Muscle layer of duodenum (tissue), 2 donors: ENCODE measurements around the gene CD177.

Experiments
- H3K27ac ChIP-seq: one replicate; pipeline ENCODE4 v1.7.0; 2013; ENCODE audit warnings: mild to moderate bottlenecking, low read length
- H3K27me3 ChIP-seq: one replicate; pipeline ENCODE4 v1.7.0; 2013; ENCODE audit warnings: low read depth, mild to moderate bottlenecking, control low read depth, low read length
- H3K36me3 ChIP-seq, 2 donors: one replicate each; pipeline ENCODE4 v1.7.0; 2013; ENCODE audit warnings: low read length in 2 of 2, control low read depth in 1 of 2, mild to moderate bottlenecking in 1 of 2; ENCODE audit not compliant: insufficient read depth in 2 of 2, control insufficient read depth in 1 of 2
- H3K4me1 ChIP-seq, 2 donors: one replicate each; pipeline ENCODE4 v1.7.0; 2013; ENCODE audit warnings: low read length in 2 of 2, mild to moderate bottlenecking in 2 of 2, control low read depth in 1 of 2, moderate library complexity in 1 of 2; ENCODE audit not compliant: insufficient read depth in 2 of 2, control insufficient read depth in 1 of 2
- H3K4me3 ChIP-seq, 2 donors: one replicate each; pipeline ENCODE4 v1.7.0; 2013; ENCODE audit warnings: low read length in 2 of 2, low read depth in 1 of 2, mild to moderate bottlenecking in 1 of 2
- H3K9me3 ChIP-seq, 2 donors: one replicate each; pipeline ENCODE4 v1.7.0; 2013; ENCODE audit warnings: low read length in 2 of 2, control low read depth in 1 of 2, mild to moderate bottlenecking in 1 of 2; ENCODE audit not compliant: control insufficient read depth in 1 of 2
- donor health status: healthy.

The CD177 gene, protein sequence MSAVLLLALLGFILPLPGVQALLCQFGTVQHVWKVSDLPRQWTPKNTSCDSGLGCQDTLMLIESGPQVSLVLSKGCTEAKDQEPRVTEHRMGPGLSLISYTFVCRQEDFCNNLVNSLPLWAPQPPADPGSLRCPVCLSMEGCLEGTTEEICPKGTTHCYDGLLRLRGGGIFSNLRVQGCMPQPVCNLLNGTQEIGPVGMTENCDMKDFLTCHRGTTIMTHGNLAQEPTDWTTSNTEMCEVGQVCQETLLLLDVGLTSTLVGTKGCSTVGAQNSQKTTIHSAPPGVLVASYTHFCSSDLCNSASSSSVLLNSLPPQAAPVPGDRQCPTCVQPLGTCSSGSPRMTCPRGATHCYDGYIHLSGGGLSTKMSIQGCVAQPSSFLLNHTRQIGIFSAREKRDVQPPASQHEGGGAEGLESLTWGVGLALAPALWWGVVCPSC

DNA sequence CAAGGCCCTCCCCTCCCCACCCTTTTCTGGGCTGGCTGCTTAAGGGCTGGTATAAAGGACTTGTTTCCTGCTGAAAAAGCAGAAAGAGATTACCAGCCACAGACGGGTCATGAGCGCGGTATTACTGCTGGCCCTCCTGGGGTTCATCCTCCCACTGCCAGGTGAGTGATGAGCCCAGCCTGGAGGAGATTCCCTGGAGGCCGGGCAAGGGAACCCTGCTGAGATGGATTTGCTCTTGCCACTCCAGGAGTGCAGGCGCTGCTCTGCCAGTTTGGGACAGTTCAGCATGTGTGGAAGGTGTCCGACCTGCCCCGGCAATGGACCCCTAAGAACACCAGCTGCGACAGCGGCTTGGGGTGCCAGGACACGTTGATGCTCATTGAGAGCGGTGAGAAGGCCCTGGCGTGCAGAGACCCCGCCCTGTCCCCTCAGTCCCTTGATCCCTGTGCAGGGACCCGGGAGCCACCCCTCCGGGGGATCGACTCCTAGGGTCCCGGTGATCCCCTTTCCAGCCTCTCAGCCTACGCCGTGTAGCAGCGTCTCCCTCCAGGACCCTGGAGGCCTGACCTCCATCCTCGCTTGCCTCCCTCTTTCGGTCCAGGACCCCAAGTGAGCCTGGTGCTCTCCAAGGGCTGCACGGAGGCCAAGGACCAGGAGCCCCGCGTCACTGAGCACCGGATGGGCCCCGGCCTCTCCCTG, at the start of gene CD177:
Gene CD177, plus strand, starts transcription at position 81 of the 699 bp plus-strand sequence. Its CDS starts 29 bp downstream, at position 110.
- Histone ChIP-seq H3K27ac (no peak within 1 kb of the TSS), H3K4me1 (no peaks in the 10 kb centered on the region), H3K9me3 (no peaks in the 10 kb centered on the region), H3K27me3 (no peaks in the 10 kb centered on the region), H3K36me3 (no peaks in the 10 kb centered on the region), H3K4me3 (no peak within 1 kb of the TSS)

DNA sequence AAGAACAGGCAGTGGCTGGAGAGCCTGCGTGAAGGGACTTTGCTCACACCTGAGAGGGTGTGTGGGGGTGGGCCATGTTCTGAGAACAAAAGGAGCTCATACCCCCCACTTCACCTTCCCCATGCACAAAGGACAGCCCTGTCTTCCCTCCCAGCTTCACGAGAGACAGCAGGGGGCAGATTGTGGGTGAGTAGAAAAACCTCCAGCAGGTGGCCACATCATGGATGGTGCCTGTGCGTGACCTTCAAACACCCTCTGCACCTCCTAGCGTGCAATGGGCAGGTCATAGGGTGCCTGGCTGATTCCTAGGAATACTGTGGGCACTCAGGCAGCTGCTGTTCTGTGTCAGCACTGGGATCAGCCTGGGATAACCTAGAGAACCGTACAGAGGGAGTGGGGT, 47.8 kb upstream of the CD177 start:
- no peak overlapping the region for H3K4me3 ChIP-seq
- H3K4me1 ChIP-seq = no peaks in the 10 kb centered on the region
- no peaks in the 10 kb centered on the region for H3K27me3 ChIP-seq
- no peaks in the 10 kb centered on the region for H3K36me3 ChIP-seq
- H3K9me3 ChIP-seq = peaks cover 0 to 5% of the 10 kb centered on the region in 2 donors
- H3K27ac ChIP-seq = no peak overlapping the region

DNA sequence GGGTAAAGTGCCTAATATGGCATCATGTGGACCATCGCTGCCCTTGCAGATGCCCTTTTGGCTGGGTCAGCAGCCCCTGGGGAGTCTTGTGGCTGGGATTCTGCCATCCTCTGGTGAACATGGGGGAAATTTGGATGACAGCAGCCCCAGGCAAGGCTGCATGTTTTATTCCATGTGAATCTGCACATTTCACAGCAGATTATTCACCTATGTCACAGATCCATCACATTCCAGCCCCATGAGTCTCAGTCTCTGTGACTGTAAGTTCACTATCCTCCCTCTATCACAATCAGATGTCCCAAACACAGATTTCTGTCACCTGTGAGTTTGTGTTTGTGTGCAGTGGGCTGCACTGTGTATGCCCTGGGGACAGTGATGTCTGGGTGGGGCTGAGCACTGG, 47.4 kb upstream of the CD177 start:
- Histone ChIP-seq H3K9me3 (peaks cover 0 to 5% of the 10 kb centered on the region in 2 donors), H3K27me3 (no peaks in the 10 kb centered on the region), H3K36me3 (no peaks in the 10 kb centered on the region), H3K4me1 (no peaks in the 10 kb centered on the region), H3K4me3 (no peak overlapping the region), H3K27ac (no peak overlapping the region)

DNA sequence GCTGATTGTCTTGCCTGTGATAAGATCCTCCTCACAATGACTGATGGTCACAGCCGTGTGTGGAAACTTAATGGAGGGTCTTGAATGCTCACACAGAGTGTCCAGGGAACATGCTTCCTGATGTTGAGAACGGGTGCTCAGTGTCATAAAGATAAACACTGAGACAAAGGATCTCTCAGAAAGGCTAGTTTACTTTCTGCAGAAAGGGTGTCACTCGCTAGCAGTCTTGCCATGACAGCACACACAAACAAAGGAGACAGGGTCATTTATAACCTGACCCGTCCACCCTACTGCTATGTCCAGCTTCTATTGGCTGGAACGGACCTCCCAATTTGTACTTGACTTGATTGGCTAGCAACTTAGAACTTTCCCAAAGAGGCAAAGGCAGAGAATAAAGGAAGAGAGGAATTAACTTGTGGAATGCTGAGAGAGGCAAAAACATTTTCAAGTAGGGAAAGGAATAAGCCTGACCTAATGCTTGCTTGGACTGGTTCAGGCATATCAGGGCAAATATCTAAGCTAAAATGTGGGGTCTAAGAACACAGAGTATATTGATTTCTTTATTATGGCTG, 45.2 kb upstream of the CD177 start:
- H3K9me3 ChIP-seq = peaks cover 0 to 5% of the 10 kb centered on the region in 2 donors
- H3K36me3 ChIP-seq = no peaks in the 10 kb centered on the region
- no peaks in the 10 kb centered on the region for H3K4me1 ChIP-seq
- H3K27me3 ChIP-seq = no peaks in the 10 kb centered on the region
- no peak overlapping the region for H3K4me3 ChIP-seq
- H3K27ac ChIP-seq = no peak overlapping the region

DNA sequence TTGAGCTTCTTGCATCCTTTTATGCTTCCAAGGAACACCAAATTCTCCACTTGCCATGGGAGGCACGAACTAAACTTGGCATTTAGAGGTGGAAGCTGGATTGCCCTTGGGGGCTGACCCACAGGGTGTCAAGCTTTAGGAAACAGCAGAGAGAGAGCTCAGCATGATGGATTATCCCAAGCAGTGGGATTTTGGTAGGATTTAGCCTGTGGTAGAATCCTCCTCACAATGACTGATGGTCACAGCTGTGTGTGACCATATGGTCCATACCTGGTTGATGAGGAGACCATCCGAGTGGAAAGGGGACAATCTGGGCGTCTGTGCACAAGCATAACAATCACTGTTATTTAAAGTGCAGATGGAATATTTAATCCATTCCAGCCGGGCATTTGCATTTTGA, 44.0 kb upstream of the CD177 start:
- no peaks in the 10 kb centered on the region for H3K4me1 ChIP-seq
- no peak overlapping the region for H3K27ac ChIP-seq
- H3K9me3 ChIP-seq = peaks cover 0 to 10% of the 10 kb centered on the region in 2 donors
- no peaks in the 10 kb centered on the region for H3K27me3 ChIP-seq
- no peak overlapping the region for H3K4me3 ChIP-seq
- no peaks in the 10 kb centered on the region for H3K36me3 ChIP-seq

DNA sequence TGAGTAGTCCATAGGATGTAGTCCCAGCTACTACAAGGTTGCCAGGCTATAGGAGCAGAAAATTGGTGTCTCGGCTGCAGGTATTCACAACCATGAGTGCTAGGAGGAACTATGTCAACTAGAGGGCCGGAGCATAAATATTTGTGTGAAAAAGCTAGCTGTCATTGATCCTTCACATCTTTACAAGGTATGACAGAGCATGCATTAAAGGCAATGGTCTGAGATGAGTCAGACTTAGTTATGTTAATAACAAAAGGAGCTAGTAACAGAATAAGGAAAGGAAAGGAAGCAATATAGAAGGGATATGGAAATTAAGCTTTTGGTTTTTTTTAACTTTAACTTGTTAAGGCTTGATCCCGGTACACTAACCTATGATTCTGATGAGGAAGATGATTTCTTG, 43.3 kb upstream of the CD177 start:
- peaks cover 0 to 10% of the 10 kb centered on the region in 2 donors for H3K9me3 ChIP-seq
- no peak overlapping the region for H3K27ac ChIP-seq
- no peak overlapping the region for H3K4me3 ChIP-seq
- no peaks in the 10 kb centered on the region for H3K36me3 ChIP-seq
- no peaks in the 10 kb centered on the region for H3K27me3 ChIP-seq
- H3K4me1 ChIP-seq = no peaks in the 10 kb centered on the region

DNA sequence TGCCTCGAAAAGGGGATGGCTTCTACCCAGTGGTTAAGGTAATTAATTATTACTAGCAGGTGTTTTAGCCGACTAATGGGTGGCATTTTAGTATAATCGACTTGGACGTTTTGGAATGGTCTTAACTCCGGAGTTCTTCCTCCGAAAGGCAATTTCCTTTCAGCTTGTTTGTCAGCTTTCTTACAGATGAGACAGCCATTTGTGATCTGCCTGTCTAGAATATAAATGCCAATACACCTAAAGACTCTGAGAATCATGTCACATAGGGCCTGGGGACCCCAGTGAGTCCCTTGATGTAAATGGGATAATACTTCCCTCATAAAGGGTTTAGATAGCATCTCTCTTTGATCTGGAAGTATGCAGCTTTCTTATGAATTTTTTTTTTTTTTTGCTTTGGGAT, 42.2 kb upstream of the CD177 start:
- H3K27ac ChIP-seq = no peak overlapping the region
- peaks cover 0 to 10% of the 10 kb centered on the region in 2 donors for H3K9me3 ChIP-seq
- no peaks in the 10 kb centered on the region for H3K36me3 ChIP-seq
- no peaks in the 10 kb centered on the region for H3K4me1 ChIP-seq
- no peaks in the 10 kb centered on the region for H3K27me3 ChIP-seq
- no peak overlapping the region for H3K4me3 ChIP-seq

DNA sequence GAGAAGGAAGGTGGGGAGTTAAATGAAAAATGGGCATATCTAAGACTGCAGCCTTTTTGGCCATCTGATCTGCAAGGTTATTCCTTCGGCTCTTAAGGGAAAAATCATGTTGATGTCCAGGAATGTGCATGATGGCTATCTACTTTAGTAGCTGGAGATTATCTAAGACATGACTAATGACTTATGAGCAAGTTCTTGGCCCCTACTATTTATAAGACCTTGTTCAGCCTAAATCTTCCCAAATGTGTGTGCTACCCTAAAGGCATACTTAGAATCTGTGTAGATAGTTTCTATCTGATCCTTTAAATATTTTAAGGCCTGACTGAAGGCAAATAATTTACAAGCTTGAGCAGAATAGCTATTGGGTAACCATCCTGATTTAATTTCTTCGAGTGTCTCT, 41.8 kb upstream of the CD177 start:
- Histone ChIP-seq H3K27me3 (no peaks in the 10 kb centered on the region), H3K9me3 (peaks cover 0 to 10% of the 10 kb centered on the region in 2 donors), H3K36me3 (no peaks in the 10 kb centered on the region), H3K27ac (no peak overlapping the region), H3K4me3 (no peak overlapping the region), H3K4me1 (no peaks in the 10 kb centered on the region)

DNA sequence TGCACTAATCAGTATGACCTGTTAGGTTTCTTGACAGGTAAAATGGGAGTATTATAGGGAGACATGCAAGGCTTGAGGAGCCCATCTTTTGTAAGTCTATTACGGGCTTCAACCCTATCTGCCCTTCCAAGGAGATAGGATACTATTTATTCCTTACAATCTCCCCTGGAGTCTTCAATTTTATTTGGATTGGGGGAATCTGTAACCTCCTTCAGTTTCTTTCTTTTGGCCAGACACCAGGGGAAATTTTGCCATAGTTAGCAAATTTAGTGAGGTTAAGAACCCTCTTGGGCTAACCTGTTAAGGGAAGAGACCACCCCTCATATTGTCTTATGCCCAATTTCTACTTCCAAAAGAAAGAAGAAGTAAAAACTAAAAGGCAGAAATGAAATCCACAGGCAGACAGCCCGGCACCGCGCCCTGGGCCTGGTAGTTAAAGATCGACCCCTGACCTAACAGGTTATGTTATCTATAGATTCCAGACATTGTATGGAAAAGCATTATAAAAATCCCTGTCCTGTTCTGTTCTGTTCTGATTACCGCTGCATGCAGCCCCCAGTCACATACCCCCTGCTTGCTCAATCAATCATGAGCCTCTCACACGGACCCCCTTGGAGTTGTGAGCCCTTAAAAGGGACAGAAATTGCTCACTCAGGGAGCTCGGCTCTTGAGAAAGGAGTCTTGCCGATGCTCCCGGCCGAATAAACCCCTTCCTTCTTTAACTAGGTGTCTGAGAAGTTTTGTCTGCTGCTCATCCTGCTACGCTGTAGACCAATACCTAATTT, 39.6 kb upstream of the CD177 start:
- Histone ChIP-seq H3K9me3 (peaks cover 0 to 5% of the 10 kb centered on the region in 2 donors), H3K36me3 (no peaks in the 10 kb centered on the region), H3K4me3 (no peak overlapping the region), H3K4me1 (no peaks in the 10 kb centered on the region), H3K27me3 (no peaks in the 10 kb centered on the region), H3K27ac (no peak overlapping the region)

DNA sequence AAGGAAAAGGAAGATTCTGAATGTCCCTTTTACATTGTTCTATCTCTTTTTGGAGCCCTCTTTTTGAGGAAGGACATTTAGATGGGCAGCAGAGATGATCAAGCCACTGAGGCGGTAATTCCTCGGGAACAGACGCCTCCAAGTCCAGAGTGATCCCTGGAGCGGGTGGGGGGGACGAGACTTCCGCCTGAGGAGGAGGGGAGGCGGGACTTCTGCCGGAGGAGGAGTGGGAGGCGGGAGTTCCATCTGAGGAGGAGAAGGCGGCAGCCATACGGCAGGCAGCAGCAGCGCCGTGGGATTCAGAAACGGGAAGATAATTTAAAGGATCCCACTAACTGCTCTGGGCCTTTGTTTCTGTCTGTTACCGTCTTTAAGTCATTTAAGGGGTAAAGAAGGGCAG, 37.6 kb upstream of the CD177 start:
- Histone ChIP-seq H3K4me3 (no peak overlapping the region), H3K4me1 (no peaks in the 10 kb centered on the region), H3K27ac (no peak overlapping the region), H3K9me3 (peaks cover 0 to 5% of the 10 kb centered on the region in 2 donors), H3K36me3 (no peaks in the 10 kb centered on the region), H3K27me3 (no peaks in the 10 kb centered on the region)
